ENCODE results near the gene SERTAD4.
"Not testable (repeated sequence)": the region's sequence is repeated elsewhere in the genome, so short reads cannot be mapped to it uniquely, and the experiment has no call there.

The SERTAD4 gene

DNA sequence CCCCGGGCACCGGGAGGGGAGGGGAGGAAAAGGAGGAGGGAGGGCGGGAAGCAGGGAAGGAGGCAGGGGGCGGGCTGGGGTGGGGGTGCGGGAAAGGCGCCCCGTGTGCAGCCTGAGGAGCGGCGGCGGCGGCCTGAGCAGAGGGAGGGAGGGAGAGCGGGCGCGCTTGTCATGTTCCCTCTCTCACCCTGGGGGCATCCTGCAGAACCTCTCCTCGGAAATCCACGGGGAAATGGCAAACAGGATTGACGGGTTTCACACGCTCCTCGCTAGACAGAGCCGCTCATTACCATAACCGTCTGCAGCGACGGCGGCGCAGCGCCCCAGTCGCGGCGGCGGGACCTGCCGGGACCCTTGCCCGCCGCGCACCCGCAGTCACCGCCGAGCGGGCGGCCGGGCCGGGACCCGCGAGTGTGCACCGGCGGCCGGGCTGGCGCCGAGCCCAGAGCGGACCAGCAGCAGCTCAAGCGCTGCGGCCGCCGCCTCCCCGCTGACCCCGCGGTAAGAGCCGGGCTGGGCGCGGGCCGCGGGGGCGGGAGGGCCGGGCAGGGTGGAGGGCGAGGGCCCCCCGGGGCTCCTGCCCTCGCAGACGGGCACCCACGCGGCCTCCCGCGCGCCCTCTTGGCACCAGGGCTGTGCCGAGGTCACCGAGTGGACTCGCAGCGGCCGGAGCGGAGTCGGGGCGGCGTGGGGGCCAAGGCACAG lies at the start of gene SERTAD4:
TSS of gene SERTAD4 (plus strand) at position 286 of the 705 bp plus-strand sequence. CDS start 5,165 bp downstream, outside the sequence.
- ATAC-seq: peak; percentile 8
- DNase-seq: no peak

DNA sequence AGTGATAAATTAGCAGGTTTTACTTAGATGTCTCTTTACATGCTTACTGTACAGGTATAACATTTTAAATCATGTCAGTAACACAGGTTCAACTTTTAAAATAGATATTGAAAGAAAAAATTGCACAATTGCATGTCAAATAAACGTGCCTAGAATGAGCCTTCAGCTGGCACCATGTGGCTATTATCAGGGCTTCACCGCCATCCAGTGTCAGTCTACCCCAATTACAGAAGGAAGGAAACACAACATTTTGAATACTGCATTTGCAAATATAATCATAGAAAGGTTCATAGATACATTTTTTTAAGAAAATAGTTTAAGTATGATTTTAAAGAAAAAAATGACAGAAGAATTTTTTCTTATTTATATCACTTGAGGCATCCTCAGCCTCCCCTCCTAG lies 47.5 kb upstream of the SERTAD4 start:
- no peak for DNase-seq
- no peak for ATAC-seq

DNA sequence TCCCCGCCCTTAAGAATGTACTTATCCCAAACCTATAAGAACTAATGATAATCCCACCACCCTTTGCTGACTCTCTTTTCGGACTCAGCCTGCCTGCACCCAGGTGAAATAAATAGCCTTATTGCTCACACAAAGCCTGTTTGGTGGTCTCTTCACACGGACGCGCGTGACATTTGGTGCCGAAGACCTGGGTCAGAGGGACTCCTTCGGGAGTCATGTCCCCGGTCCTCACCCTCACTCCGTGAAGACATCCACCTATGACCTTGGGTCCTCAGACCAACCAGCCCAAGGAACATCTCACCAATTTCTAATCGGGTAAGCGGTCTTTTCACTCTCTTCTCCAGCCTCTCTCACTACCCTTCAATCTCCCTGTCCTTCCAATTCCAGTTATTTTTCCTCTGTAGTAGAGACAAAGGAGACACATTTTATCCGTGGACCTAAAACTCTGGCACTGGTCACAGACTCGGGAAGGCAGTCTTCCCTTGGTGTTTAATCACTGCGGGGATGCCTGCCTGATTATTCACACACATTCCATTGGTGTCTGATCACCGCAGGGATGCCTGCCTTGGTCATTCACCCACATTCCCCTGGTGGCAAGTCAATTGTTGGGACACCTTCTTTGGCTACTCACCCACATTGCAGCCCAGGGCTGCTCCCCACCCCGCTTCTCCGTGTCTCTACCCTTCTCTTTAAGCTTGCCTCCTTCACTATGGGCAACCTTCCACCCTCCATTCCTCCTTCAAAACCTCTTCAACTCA lies 44.6 kb upstream of the SERTAD4 start:
- not testable (repeated sequence) for ATAC-seq, DNase-seq

DNA sequence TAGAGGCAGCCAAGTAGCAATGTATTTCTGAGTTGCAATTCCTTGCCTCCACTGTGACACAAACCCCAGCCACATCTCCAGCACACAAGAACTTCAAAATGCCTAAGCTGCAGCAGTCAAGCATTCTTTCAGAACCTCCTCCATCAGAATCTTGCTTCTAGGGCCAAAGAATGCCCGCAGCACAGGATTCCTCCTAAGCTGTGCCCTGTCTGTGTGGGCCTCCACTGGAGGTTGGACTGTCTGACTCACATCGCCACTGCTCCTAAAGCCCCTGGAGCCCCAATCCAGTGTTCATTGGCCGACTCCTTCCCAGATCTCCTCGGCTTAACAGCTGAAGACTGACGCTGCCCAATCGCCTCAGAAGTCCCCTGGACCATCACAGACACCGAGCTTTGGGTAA lies 43.2 kb upstream of the SERTAD4 start:
- ATAC-seq: no peak
- DNase-seq: no peak

DNA sequence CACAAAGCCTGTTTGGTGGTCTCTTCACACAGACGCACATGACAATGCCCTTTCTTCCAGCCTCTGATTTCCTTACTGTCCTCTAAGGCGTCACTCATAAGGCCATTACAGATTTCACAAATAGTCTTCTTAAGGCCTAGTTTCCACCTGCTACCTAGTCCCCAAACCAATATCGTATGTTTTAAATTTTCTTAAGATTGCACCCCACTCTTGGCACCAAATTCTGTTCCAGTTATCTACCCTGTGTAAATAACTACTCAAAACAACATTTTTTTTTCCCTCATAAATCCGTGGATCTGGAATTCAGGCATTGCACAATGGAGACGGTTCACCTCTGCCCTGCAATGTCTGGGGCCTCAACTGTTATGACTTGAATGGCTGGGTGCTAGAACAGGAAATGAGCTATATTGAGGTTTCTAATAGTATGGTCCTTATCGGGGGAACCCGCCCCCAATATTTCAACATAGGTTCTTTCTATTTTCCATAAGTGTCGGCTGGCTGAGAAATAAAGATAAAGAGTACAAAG lies 36.9 kb upstream of the SERTAD4 start:
- no peak for DNase-seq

DNA sequence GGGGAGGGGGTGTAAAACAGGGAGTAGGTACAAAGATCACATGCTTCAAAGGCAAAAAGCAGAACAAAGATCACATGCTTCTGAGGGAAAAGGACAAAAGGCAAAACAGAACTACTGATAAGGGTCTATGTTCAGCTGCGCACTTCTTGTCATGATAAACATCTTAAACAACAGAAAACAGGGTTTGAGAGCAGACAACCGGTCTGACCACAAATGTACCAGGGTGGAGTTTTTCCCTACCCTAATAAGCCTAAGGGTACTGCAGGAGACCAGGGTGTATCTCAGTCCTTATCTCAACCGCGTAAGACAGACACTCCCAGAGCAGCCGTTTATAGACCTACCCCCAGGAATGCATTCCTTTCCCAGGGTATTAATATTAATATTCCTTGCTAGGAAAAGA lies 36.3 kb upstream of the SERTAD4 start:
- not testable (repeated sequence) for ATAC-seq, DNase-seq

More for the DNA sequence above, 36.9 kb upstream of the SERTAD4 start:
- no peak for ATAC-seq

DNA sequence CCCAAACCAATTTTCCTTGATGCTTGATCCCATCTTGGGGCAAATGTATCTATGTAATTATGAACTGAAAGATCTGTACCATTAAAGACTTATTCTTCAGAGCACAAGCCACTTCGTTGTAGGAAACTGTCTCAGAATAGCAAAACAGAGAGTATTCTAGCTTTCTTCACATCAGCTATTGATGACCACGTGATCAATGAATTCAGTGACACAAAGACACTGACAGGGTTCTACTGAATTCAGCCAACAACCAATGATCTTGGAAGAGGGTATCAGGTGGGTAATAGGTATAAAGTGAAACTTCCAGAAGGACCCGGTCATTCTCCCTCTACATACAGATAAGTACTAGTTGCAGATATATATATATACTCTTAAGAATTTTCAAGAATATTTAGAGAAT lies 33.8 kb upstream of the SERTAD4 start:
- DNase-seq: no peak
- ATAC-seq: no peak

DNA sequence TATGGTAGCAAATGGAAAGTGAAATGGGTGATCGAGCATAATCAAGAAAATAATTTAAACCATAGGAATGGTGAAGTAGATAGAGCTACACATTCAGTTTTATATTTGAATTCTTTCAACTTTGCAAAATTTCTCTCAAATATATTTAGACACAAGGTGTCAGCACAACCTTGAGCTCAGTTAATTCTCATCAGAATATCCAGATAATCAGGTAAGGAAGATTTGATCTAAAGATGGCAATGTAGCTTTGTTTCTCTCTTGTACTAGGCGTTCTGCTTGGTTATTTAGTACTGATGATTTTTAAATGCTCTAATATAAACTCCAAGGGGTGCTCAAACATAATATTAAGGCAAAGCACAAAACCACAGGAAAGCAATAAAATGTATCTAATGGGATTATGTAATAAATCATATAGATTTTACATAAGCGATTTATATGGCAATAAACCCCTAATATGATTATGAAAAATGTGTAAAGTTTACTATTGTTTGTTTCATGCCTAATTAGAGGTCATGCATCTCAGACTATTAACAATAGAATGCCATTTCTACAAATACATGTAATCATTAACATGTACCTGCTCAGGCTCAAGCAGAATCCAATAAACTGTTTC lies 32.4 kb upstream of the SERTAD4 start:
- no peak for ATAC-seq

DNA sequence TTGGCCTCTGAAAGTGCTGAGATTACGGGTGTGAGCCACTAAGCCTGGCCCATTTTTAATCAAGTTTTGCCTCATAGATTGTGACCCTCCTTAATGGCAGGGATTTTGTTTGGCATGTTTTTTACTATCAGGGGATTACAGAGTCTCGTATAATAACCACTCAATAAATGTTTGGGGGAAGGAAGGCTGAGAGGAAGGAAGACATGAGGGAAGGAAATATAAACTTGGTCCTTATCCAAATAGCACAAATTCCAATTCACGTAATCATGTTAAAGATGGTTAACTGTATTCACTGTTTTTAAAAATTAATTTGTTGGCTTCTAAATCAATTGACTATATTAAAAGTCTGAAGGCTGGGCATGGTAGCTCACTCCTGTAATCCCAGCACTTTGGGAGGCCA lies 30.9 kb upstream of the SERTAD4 start:
- no peak for ATAC-seq
- no peak for DNase-seq

More for the DNA sequence above, 32.4 kb upstream of the SERTAD4 start:
- no peak for DNase-seq

DNA sequence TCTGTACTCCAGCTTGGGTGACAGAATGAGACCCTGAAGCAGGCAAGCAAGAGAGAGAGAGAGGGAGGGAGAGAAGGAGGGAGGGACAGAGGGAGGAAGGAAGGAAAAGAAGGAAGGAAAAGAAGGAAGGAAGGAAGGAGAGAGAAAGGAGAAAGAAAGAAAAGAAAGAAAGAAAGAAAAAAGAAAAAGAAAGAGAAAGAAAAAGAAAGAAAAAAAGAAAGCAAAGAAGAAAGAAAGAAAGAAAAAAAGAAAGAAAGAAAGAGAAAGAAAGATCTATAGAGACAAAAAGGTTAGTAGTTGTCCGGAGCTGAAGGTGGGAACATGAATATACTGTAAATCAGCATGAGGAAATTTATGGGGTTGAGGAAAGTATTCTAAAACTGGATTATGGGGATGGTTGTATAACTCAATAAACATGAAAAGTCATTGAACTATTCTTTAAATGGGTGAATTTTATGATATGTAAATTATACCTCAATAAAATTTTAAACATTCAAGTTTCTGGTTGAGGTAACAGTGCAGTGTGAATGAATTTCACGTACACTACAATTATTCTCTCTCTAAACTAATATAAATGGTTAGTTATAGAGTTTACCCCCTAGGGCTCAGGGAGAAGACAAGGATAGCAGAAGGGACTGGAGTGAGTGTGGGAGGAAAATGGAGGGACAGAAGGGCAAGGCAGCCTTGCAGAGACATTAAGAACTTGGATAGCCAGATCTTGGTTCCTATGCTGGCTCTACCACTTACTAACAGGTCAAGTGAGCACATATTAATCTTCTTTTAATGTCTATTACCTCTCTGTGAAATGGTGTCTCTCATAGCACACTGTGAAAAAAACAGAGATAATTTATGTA lies 24.8 kb upstream of the SERTAD4 start:
- ATAC-seq: no peak
- no peak for DNase-seq

DNA sequence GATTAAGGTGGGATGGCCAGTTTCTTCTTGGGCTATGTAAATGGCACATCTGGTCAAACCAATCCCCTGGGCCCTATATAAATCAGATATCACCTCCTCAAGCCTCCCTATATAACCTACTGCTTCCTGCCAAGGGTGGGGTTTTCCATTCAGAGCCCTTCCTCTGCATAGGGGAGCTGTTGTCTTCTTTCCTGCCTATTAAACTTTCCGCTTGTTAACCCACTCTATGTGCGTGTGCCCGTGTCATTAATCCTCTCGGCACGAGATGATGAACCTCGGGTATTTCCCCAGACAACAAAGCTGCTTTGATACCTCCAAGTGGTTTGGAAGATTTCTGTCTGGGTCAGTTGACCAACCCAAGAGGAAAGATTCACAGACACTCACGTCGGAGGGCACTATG lies 19.3 kb upstream of the SERTAD4 start:
- ATAC-seq: no peak

DNA sequence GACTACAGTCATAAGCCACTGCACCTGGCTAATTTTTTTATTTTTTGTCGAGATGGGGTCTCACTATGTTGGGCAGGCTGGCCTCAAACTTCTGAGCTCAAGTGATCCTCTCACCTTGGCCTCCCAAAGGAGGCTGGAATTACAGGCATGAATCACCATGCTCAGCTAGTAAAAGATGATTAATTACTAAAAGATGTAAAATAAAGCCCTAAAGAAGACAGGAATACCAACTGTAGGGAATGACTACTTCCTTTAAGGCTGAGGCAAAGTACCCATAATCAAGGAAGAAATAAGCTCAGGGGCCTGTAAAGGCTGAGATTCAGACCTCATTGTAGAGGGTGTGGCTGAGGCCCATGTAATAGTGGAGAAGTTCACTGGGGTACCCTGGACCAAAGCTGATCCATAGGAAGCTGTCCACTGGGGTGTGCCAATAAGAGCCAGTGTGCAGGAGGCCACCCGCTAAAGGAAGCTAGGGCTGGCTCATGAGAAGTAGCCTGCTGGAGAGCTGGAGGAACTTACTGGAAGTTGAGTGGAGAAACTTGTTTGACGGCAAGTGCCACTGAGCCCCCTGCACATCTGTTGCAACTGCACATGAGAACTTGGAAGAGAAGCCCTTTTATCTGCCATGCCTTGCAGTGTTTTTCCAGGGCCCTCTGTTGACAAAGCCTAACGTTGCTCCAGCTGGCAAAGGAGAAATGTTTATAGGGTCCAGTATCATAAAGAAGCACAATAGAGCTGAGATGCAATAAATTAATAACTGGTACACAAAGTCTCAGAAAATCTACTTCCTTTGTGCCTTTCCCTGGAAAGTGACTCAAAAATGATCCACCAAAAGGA lies 17.8 kb upstream of the SERTAD4 start:
- ATAC-seq (no peak), DNase-seq (no peak)

More for the DNA sequence above, 19.3 kb upstream of the SERTAD4 start:
- no peak for DNase-seq

DNA sequence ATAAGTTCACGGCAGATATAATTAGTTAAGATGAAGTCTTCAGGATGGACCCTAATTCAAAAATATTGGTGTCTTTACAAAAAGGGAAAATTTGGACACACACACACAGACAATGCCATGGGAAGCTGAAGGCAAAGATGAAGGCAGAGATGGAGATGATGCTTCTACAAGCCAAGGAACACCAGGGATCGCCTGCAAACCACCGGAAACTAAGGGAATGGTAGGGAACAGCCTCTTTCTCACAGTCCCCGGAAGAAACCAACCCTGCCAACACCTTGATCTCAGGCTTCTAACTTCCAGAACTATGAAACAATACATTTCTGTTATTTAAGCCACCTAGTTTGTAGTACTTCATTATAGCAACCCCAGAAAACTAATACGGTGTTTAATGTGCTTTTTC lies 15.1 kb upstream of the SERTAD4 start:
- DNase-seq (no peak), ATAC-seq (no peak)

DNA sequence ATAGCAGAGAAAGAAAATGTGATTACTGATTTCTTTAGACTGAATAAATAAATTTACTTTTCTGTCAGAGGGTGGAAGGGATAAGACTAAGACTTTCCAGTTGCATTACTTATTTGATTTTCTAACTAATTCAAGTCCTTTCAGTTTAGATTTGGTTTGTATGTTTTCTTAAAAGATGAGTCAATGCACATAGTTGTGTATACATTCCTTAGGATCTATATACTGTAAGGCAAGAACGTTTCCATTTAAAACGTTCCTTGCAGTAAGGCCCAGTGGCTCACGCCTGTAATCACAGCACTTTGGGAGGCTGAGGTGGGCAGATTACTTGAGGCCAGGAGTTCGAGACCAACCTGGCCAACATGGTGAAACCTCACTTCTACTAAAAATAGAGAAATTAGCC lies 14.5 kb upstream of the SERTAD4 start:
- DNase-seq (no peak), ATAC-seq (no peak)

DNA sequence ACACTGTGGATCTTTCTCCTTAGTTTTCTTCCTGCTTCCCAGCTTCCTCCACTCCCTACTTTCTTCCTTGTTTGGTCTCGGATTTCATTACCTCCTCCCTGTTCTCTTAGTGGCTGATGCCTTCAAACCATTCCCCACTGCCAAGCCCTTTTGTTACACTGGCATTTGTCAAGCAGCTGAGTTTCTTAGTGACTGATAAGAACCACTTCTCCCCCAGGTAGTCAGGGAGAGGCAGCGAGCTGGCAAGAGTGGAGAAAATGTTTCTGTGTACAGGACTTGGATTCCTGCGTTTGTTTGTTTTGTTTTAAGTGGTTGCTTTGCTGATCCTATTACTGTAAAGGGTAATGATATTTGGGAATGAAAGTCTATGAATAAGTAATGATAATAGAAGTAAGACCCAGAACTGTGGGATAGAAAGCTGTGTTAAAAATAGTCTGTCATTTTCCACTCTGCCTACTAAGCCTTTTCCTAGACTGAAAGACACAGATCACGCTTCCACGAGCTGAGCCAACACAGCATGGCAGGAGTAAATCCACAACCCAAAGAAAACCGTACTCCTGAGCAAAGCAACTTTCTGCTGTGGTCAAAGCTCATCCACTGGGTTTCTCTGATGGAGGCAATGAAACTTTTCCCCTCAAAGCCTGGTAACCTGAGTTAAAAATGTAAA lies 10.1 kb upstream of the SERTAD4 start:
- no peak for ATAC-seq

DNA sequence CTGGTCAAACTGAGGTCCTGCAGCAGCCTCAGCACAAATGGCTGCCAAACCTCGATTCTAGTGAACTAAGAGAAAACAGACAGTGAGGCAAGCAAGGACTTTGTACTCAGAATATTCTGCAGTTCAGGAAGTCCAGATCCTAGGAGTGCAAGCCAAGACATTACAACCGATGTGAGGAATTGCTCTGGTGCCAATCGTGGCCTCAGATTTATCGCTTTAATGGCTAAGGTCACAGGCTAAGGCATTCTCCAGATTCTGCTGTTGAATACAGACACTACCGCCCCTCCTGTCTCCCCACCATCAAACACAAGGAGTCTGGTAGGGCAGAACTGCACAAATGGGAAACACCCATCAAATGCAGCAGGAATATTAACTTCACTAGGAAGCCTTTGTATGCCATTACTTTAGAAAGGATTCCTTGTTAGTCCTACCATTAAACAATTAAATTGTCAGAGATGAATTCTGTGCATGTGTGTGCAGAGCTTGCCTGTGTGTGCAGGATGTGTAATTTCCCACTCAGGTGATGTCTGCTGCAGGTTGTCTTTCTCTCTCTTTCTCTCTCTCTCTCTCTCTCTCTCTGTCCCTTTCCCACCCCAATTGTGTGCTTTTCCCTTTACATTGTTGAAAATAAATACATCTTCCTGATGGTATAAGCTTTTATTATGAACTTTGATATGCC lies 9.2 kb upstream of the SERTAD4 start:
- DNase-seq (no peak), ATAC-seq (no peak)

More for the DNA sequence above, 10.1 kb upstream of the SERTAD4 start:
- DNase-seq: no peak

DNA sequence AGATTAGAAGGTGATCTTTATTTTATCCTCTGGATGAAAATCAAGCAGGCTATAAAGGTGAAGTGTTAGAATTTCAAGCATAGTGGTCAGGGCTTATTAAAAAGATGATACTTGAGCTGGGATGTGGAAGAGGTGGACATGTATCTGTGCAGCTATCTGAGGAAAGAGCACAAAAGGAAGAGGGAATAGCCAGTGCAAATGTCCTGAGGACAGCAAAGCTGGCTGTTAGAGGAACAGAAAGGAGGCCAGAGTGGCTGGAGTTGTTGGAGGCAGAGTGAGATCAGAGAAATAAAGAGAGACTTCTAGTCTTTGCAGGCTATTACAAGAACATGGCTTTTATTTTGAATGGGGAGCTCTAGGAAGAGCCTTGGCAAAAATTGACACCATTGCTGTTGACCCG lies 4.4 kb upstream of the SERTAD4 start:
- no peak for ATAC-seq
- no peak for DNase-seq

DNA sequence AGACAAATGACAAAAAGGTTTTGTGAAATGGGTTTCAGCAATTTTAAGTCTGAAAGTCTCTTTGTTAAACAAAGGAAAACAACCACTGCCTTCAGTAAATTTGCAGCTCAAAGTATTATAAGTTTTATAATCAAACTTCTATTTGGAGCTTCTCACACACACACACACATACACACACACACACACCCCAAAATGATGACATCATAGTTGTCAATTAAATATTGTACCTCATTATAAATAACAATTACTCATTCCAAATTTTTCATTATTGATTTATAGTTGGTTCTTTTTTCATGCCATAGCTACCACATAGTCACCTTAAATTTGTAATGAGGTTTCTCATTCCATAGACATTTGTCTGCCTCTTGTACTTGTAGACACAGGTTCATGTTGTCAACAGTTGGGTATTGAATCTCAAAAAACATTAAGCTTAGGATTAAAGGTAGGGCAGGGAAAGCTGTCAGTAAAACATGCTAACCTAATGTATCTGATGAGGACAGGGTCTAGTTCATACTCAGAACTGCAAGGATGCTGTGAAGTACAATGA lies 2.4 kb upstream of the SERTAD4 start:
- no peak for DNase-seq
- ATAC-seq: no peak

DNA sequence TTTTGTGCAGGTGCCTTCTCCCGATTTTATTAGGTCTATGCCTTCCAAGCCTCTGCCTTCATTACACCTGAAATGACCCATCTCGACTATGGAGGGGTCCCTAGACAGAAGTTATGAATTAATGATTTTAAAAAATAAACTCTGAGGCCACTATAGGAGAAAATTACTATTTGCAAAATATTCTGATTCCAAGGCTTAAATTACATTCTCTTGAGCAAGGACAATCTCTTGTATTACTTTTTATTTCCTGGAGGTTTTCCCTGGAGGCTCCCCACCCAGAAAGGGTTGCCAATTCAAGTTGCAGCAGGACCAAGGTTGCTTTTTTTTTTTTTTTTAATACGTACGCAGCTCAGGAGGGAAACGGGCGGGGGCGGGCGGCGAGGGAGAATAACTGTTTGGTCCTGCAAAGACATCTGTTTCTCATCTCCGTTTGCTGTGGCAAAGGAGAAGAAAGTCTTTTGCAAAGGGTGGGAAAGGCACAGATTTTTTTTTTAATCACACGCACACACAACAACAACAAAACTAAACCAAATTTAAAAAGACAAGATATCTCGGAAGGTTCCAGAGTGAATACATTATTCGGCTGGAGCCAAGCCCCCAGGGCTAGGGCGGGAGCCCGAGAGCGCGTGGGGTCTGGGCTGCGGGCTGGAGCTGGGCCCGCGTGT lies 618 bp upstream of the SERTAD4 start:
- no peak for DNase-seq
- ATAC-seq: no peak

Data from stimulated activated naive CD8-positive, alpha-beta T cell treated with anti-CD3 and anti-CD28 coated beads, Interleukin-15, Interleukin-2, amounts not matched to agents 100 U/mL and 50 U/mL, for 24 hours (primary cell).